GM12875 (cell line): ENCODE results near the gene SCFD1.

ENCODE experiments used
- H3K4me3 ChIP-seq: one replicate; pipeline ENCODE4 v1.5.1; 2011; ENCODE audit warnings: low read depth, low read length, control low read depth
- TF ChIP-seq, protein P1 (sequence below): IDR thresholded peaks from 2 replicates; pipeline ENCODE4 v1.5.1; 2011; ENCODE audit warnings: low read depth, mild to moderate bottlenecking, control low read depth, inconsistent platforms, low read length, moderate library complexity, borderline replicate concordance; ENCODE audit not compliant: insufficient read depth

Gene SCFD1

DNA sequence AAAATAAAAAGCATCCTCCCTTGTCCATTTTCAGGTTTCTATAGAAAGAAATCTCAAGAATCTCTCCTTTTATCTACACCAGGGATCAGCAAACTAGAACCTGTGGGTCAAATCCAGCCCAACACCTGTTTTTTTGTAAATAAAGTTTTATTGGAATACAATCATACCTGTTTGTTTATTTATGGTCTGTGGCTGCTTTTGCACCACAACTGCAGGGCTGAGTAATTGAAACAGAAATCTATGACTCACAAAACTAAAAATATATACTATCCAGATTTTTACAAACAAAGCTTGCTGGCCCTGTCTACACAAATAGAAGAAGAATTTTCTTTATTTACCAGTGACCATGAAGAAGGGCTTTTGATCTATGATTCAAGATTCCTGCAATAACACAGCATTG lies 157.1 kb downstream of the SCFD1 start:
- TF ChIP-seq, protein P1, sequence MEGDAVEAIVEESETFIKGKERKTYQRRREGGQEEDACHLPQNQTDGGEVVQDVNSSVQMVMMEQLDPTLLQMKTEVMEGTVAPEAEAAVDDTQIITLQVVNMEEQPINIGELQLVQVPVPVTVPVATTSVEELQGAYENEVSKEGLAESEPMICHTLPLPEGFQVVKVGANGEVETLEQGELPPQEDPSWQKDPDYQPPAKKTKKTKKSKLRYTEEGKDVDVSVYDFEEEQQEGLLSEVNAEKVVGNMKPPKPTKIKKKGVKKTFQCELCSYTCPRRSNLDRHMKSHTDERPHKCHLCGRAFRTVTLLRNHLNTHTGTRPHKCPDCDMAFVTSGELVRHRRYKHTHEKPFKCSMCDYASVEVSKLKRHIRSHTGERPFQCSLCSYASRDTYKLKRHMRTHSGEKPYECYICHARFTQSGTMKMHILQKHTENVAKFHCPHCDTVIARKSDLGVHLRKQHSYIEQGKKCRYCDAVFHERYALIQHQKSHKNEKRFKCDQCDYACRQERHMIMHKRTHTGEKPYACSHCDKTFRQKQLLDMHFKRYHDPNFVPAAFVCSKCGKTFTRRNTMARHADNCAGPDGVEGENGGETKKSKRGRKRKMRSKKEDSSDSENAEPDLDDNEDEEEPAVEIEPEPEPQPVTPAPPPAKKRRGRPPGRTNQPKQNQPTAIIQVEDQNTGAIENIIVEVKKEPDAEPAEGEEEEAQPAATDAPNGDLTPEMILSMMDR = no peak
- H3K4me3 ChIP-seq = no peak overlapping the region
